Activated CD4-positive, alpha-beta memory T cell treated with anti-CD3 and anti-CD28 coated beads, Interleukin-2, amount 10 ng/mL, durations not matched to agents 7 days and 5 days (primary cell): ENCODE results near the gene EPC1. TPM values are rescaled to one million over a fixed set of nuclear protein-coding genes. Genes with fewer than 3 reads are reported as not detected.

ENCODE experiments used
- CTCF ChIA-PET: fragments of 350-600 bp; sonication (Branson Sonifier 250); formaldehyde crosslinking; loops from one replicate; lab custom pipeline; 2021; ENCODE audit warnings: antibody characterized with exemption, inconsistent platforms; lab: Charles Lee
- POLR2A ChIA-PET: fragments of 350-600 bp; sonication (Branson Sonifier 250); formaldehyde crosslinking; loops from one replicate; lab custom pipeline; 2021; ENCODE audit warnings: antibody characterized with exemption; lab: Charles Lee
- DNase-seq: peaks from one replicate; pipeline ENCODE4 v3.0.0-alpha.2; 2020
- H3K27ac Mint-ChIP-seq: one replicate; pipeline ENCODE4 v1.8.0; 2021; ENCODE audit warnings: mild to moderate bottlenecking, mixed read lengths
- H3K27me3 Mint-ChIP-seq: one replicate; pipeline ENCODE4 v1.8.0; 2021; ENCODE audit warnings: mixed read lengths
- H3K36me3 Mint-ChIP-seq: one replicate; pipeline ENCODE4 v1.8.0; 2021; ENCODE audit warnings: low read depth, mixed read lengths
- H3K4me1 Mint-ChIP-seq: one replicate; pipeline ENCODE4 v1.8.0; 2021; ENCODE audit warnings: mixed read lengths
- H3K4me3 Mint-ChIP-seq: one replicate; pipeline ENCODE4 v1.8.0; 2021; ENCODE audit warnings: mild to moderate bottlenecking, mixed read lengths
- H3K9me3 Mint-ChIP-seq: one replicate; pipeline ENCODE4 v1.8.0; 2021; ENCODE audit warnings: mixed read lengths
- total RNA-seq, 2 experiments: library from RNA; stranded (reverse); gene quantifications; one replicate each; pipeline ENCODE4 v1.2.3, GENCODE V29; 2021

EPC1 gene
- total RNA-seq, 2 experiments from 2014 or later: 41.6 to 43.0 TPM

DNA sequence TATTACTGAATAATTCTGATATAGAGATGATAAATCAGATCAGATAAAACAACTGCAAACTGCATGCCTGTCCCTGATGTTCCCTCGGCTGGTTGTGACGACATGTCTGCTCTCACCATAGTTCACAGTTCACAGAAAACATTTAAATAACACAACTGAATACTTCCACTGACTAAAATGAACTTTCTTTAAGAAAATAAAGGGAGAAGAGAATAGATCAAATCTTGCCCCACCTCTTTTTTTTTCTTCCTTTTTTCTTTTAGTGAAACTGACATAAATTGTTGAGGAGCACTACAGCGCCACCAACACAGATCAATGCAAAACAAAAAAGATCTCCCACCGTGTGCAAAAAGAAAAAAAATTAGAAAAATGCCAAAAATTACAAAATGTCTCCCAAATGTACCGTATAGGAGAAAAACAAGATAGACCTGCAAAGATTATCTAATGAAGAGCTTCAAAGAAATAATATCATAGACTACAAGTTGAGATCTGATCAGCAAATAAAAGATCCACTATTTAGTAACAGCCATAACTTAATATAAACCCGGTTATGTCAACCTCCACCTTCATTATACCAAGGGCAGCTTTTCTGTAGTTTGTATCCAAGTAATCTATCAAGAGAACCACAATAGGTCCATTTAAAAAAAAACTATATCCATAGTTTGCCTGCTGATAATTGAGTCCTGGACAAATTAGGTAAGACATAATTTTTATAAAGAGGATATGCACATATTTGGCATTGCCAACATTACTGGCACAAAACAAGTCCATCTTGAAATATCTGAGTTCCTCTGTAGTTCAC, 30.7 kb upstream of the EPC1 start:
- H3K27ac Mint-ChIP-seq: no peak overlapping the region
- no peaks in the 10 kb centered on the region for H3K27me3 Mint-ChIP-seq
- no peaks in the 10 kb centered on the region for H3K9me3 Mint-ChIP-seq
- ChIA-PET POLR2A (interaction anchor here (0.6 to 5.5 kb wide), 26 partner anchors 8 to 749 kb away, joined by 3 to 81 read pairs (median 6); partner anchors contain the start of genes CCDC7, EPC1, ITGB1 and KIF5B), CTCF (interaction anchor here (0.6 to 3.6 kb wide), 17 partner anchors 8 to 761 kb away, joined by 3 to 19 read pairs (median 4); partner anchors contain the start of gene CCDC7)
- peak; percentile 50 for DNase-seq
- H3K4me3 Mint-ChIP-seq: no peak overlapping the region
- H3K4me1 Mint-ChIP-seq: peaks cover 31% of the 10 kb centered on the region
- peaks cover 21% of the 10 kb centered on the region for H3K36me3 Mint-ChIP-seq

DNA sequence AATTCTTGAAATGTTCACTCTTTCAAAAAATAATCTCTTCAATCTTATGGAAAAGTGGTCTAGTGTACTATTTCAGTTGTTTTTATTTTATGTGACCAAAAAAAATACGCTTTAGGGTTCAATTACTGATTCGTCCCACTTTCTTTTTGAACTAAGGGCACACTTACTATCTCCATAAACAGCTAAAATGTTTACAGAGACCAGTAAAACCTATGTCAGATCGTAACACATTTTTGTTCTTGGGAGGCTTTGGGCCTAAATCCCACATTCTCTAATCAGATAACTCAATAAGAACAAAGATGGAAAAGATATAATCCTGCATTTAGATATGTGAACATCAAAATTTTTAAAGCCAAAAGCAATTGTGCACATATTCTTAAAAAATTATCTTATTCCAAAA, 29.8 kb upstream of the EPC1 start:
- Mint-ChIP-seq H3K4me1 (peaks cover 36% of the 10 kb centered on the region), H3K27me3 (no peaks in the 10 kb centered on the region), H3K9me3 (no peaks in the 10 kb centered on the region), H3K4me3 (no peak overlapping the region), H3K36me3 (peaks cover 28% of the 10 kb centered on the region), H3K27ac (no peak overlapping the region)
- DNase-seq: no peak
- ChIA-PET POLR2A (interaction anchor here (1.6 to 5.5 kb wide), 8 partner anchors 10 to 725 kb away, joined by 5 to 81 read pairs (median 16); partner anchors contain the start of genes CCDC7 and ITGB1), CTCF (interaction anchor here (1.1 to 3.6 kb wide), 3 partner anchors 10 to 72 kb away, joined by 6 to 19 read pairs (median 17); partner anchors contain the start of gene CCDC7)

DNA sequence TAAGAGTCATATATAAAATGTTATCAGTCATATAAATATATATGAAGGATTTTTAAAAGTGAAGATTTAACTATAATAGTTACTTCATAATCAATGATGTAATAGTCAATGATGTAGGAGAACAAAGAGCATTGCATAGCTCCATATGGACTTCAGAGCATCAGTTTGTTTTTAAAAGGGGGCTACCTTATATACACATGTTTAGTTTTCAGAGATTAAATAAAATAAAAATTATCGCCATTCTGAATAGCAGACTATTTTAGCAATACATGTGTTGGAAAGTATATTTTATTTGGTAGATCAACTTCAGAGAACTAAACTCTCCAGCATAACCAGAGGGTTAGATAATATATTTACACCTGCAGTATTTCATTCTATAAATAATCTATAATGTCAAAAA, 29.1 kb upstream of the EPC1 start:
- H3K4me1 Mint-ChIP-seq: peaks cover 32% of the 10 kb centered on the region
- ChIA-PET CTCF (interaction anchor here (0.7 to 3.6 kb wide), 6 partner anchors 9 to 71 kb away, joined by 3 to 19 read pairs (median 4); partner anchors contain the start of gene CCDC7), POLR2A (interaction anchor here (0.5 to 5.5 kb wide), 7 partner anchors 9 to 69 kb away, joined by 3 to 81 read pairs (median 7); partner anchors contain the start of gene CCDC7)
- no peaks in the 10 kb centered on the region for H3K27me3 Mint-ChIP-seq
- no peak overlapping the region for H3K4me3 Mint-ChIP-seq
- DNase-seq: no peak
- peak overlapping the region; percentile 41 for H3K27ac Mint-ChIP-seq
- H3K36me3 Mint-ChIP-seq: peaks cover 31% of the 10 kb centered on the region
- no peaks in the 10 kb centered on the region for H3K9me3 Mint-ChIP-seq

DNA sequence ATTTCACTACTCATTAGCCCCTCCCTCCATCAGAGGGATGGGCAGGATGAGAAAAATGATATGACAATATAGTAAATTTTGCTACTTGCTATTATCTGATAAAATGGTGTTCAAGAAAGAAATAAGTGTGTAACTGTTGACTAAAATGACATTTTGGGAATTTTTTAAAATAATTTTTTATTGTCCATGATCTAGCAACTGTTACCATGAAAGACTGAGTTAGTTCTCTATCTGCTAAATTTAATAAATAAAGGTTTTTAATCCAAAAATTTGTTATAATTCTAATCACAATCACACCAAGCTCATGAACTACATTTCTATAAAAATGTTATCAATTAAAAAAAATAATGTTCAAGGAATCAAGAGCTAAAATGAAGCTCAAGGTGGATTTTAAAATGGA, 28.7 kb upstream of the EPC1 start:
- ChIA-PET POLR2A (interaction anchor here (0.5 to 5.5 kb wide), 6 partner anchors 16 to 69 kb away, joined by 3 to 81 read pairs (median 6); partner anchors contain the start of gene CCDC7), CTCF (interaction anchor here (0.7 to 3.6 kb wide), 5 partner anchors 9 to 70 kb away, joined by 3 to 19 read pairs (median 3); partner anchors contain the start of gene CCDC7)
- Mint-ChIP-seq H3K27ac (no peak overlapping the region), H3K9me3 (no peaks in the 10 kb centered on the region), H3K4me1 (peaks cover 30% of the 10 kb centered on the region), H3K27me3 (no peaks in the 10 kb centered on the region), H3K36me3 (peaks cover 34% of the 10 kb centered on the region), H3K4me3 (no peak overlapping the region)
- no peak for DNase-seq

DNA sequence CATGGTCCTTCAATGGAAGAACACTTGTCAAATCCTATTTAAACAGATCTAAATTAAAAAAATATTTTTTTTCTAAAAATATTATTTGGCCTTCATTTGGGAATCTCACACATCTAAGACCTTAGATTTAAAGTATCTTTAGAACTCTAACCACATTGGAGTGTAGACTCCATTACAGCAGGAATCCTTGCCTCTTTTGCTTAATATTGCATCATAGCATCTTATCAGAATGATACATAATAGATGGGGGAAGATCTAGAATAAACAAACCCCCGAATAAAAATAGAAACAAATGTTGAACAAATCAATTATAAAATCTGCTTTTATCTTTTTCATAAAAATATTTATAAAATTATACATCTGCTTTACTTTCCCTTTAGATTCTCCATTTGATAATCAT, 27.6 kb upstream of the EPC1 start:
- Mint-ChIP-seq H3K27me3 (no peaks in the 10 kb centered on the region), H3K36me3 (peaks cover 34% of the 10 kb centered on the region), H3K9me3 (no peaks in the 10 kb centered on the region), H3K27ac (no peak overlapping the region), H3K4me3 (no peak overlapping the region), H3K4me1 (peaks cover 30% of the 10 kb centered on the region)
- DNase-seq: no peak
- ChIA-PET CTCF (interaction anchor here (2.0 kb wide), 1 partner anchor 71 kb away, joined by 6 read pairs; the partner anchor contains the start of gene CCDC7), POLR2A (no interaction called here)

DNA sequence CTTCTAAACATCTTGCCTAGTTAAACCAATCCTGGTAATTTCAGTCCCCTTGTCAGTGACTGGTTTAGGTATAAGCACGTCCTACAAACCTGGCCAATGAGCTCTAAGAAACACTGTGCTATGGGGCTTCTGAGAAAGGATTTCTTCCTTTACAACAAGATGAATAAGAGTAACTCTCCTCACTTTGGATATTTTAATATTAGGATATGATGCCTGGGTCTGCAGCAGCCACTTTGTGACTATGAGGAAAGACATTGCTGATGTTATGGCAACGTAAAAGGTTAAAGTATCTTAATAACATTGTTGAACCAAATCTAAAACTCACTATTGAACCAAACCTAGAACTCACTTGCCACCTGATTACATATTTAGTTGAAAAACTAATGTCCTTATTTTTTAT, 26.5 kb upstream of the EPC1 start:
- Mint-ChIP-seq H3K36me3 (peaks cover 34% of the 10 kb centered on the region), H3K27me3 (no peaks in the 10 kb centered on the region), H3K4me3 (no peak overlapping the region), H3K27ac (no peak overlapping the region), H3K4me1 (peaks cover 30% of the 10 kb centered on the region), H3K9me3 (no peaks in the 10 kb centered on the region)
- no peak for DNase-seq
- ChIA-PET CTCF (interaction anchor here (0.8 to 2.0 kb wide), 3 partner anchors 72 to 635 kb away, joined by 3 to 6 read pairs (median 3); partner anchors contain the start of gene CCDC7), POLR2A (interaction anchor here (0.7 to 1.9 kb wide), 6 partner anchors 12 to 72 kb away, joined by 3 to 10 read pairs (median 4); partner anchors contain the start of genes CCDC7 and EPC1)

DNA sequence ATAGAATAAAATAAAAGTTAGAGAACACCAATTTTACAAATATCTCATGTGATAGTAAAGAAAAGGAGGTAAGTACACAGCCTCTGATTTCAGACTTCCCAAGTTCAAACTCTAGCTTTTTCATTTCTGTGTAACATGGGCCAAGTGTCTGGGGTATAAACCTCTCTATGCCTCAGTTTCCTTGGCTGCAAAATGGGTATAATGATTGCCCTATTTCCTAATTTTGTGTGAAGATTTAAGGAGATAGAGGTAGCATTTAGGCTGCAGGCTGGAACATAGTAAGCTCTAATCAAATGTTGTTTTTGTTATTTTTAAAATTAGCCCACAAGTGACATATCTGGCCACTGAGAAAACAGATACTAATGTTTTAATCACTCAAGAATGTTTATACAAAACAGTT, 26.1 kb upstream of the EPC1 start:
- no peak for DNase-seq
- Mint-ChIP-seq H3K4me3 (no peak overlapping the region), H3K27me3 (no peaks in the 10 kb centered on the region), H3K27ac (no peak overlapping the region), H3K9me3 (no peaks in the 10 kb centered on the region), H3K4me1 (peaks cover 33% of the 10 kb centered on the region), H3K36me3 (peaks cover 34% of the 10 kb centered on the region)
- ChIA-PET CTCF (interaction anchor here (0.8 to 2.0 kb wide), 3 partner anchors 73 to 636 kb away, joined by 3 to 6 read pairs (median 3); partner anchors contain the start of gene CCDC7), POLR2A (interaction anchor here (1.1 to 1.9 kb wide), 5 partner anchors 12 to 73 kb away, joined by 3 to 10 read pairs (median 6); partner anchors contain the start of genes CCDC7 and EPC1)

DNA sequence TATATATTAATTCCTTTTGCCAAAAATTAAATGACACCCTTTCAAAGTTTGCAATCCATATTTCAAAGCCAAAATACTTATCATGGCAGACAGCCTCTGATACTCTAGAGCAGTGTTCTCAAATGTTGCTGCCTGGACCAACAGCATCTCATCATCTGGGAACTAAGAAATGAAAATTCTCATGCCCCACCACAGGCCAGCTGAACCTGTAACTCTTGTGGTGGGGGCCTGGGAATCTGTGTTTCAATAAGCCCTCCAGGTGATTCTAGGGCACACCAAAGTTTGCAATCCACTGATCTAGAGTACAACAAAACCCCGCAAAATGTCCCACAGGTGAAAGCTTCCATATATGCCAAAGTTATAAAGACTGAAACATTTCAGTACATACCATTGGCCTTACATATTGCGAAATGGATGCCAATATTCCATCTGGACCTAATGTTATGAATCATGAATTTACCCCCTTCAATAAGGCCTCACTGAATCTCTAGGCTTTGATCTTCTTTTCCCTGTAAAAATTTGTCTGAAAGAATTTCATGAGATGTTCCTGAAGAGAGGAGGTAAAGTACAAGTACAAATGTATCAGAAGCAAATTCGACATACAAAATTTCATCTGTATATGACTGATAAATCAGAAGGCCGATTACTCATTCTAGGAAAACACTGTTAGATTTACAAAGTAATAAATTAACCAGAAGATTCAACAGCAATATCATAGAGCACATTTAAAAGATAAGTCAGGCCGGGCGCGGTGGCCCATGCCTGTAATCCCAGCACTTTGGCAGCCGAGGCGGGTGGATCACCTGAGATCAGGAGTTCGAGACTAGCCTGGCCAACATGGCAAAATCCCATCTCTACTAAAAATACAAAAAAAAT, 25.3 kb upstream of the EPC1 start:
- Mint-ChIP-seq H3K27ac (no peak overlapping the region), H3K36me3 (peaks cover 34% of the 10 kb centered on the region), H3K4me3 (no peak overlapping the region), H3K9me3 (no peaks in the 10 kb centered on the region), H3K27me3 (no peaks in the 10 kb centered on the region), H3K4me1 (peaks cover 38% of the 10 kb centered on the region)
- DNase-seq: no peak
- ChIA-PET POLR2A (interaction anchor here (1.3 to 1.9 kb wide), 4 partner anchors 11 to 73 kb away, joined by 3 to 10 read pairs (median 6); partner anchors contain the start of genes CCDC7 and EPC1), CTCF (interaction anchor here (0.8 to 3.0 kb wide), 3 partner anchors 74 to 128 kb away, joined by 3 to 20 read pairs (median 6); partner anchors contain the start of gene CCDC7)

DNA sequence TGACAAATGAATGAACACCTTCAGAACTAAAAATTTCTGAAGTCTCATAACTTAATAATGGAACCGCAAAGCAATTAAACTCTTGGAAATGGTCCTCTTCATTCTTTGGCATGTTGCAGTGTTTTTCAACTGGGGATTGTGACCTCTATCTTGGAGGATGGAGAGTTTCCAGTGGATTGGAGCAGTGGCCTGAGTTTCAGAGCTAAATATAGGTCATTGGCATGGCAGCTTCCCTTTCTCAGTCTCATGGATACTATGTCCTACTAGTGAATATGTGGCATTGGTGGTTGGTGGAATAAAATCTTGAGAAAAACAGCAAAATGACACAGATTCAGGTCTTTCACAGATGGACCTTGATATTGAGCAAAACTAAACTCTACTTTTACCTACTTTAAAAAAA, 24.1 kb upstream of the EPC1 start:
- CTCF ChIA-PET: interaction anchor here (1.4 to 3.0 kb wide), 4 partner anchors 10 to 638 kb away, joined by 3 to 20 read pairs (median 8); no protein-coding TSS in a partner anchor
- no peak overlapping the region for H3K27ac Mint-ChIP-seq
- no peaks in the 10 kb centered on the region for H3K27me3 Mint-ChIP-seq
- no peaks in the 10 kb centered on the region for H3K9me3 Mint-ChIP-seq
- H3K4me3 Mint-ChIP-seq: no peak overlapping the region
- DNase-seq: no peak
- POLR2A ChIA-PET: interaction anchor here (0.7 to 2.1 kb wide), 6 partner anchors 7 to 75 kb away, joined by 3 to 16 read pairs (median 4); partner anchors contain the start of gene CCDC7
- peaks cover 32% of the 10 kb centered on the region for H3K36me3 Mint-ChIP-seq
- peaks cover 43% of the 10 kb centered on the region for H3K4me1 Mint-ChIP-seq

DNA sequence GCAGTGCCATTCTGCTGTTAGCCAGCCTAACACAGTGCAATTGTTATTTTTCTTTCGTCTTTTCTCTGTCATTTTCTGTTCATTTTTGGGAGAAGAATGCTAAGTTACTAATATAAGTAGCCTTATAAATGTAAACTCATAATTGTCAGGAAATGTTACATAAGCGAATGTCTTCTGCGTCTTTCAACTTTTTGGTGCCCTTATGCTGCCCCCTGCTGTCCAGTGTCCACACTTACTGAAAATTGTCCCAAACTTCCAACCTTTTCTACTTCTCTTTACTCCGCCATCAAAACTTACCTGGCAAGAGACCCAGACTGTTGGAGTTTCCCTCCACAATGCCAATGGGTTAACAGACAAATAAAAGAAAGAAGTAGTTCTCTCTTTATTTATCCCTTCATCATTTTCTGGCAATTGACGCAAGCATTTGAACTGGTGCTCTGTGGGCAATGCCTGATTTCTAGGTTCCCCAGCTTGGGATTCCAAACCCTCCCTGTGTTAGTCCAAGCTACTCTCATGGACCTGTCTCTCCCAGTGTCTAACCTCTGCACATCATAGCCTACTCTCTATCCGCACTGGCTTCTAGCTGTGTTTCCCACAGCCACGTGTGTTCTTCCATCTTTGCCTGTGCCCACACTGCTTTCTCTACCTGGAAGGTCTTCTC, 21.0 kb upstream of the EPC1 start:
- POLR2A ChIA-PET: interaction anchor here (1.0 to 3.2 kb wide), 5 partner anchors 10 to 23 kb away, joined by 3 to 25 read pairs (median 10); no protein-coding TSS in a partner anchor
- CTCF ChIA-PET: interaction anchor here (0.7 to 2.9 kb wide), 8 partner anchors 9 to 114 kb away, joined by 3 to 28 read pairs (median 7); no protein-coding TSS in a partner anchor
- peaks cover 40% of the 10 kb centered on the region for H3K4me1 Mint-ChIP-seq
- peak; percentile 77 for DNase-seq
- no peak overlapping the region for H3K4me3 Mint-ChIP-seq
- H3K27me3 Mint-ChIP-seq: no peaks in the 10 kb centered on the region
- no peaks in the 10 kb centered on the region for H3K9me3 Mint-ChIP-seq
- H3K27ac Mint-ChIP-seq: peak overlapping the region; percentile 4
- H3K36me3 Mint-ChIP-seq: peaks cover 19% of the 10 kb centered on the region

DNA sequence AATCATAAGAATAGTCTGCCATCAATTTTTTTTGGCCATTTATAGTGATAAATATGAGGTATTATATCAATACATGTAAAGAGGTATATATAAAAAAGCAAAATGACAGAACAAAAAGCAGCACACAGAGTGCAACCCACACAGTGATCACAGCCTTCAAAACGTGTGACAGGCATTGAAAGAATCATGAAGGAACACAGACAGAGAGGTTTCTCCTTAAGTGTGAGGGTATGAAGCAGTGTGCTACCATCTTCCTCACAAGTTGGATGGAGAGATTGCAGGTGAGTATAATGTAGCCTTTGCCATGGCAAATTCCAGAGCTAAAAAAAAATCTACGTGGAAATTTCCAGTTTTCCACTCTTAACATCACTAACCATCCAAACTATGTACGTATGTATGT, 19.6 kb upstream of the EPC1 start:
- peaks cover 14% of the 10 kb centered on the region for H3K36me3 Mint-ChIP-seq
- no peak for DNase-seq
- peak overlapping the region; percentile 8 for H3K4me3 Mint-ChIP-seq
- H3K27ac Mint-ChIP-seq: peak overlapping the region; percentile 53
- peaks cover 45% of the 10 kb centered on the region for H3K4me1 Mint-ChIP-seq
- no peaks in the 10 kb centered on the region for H3K27me3 Mint-ChIP-seq
- H3K9me3 Mint-ChIP-seq: no peaks in the 10 kb centered on the region
- POLR2A ChIA-PET: interaction anchor here (0.8 to 3.2 kb wide), 5 partner anchors 11 to 113 kb away, joined by 3 to 25 read pairs (median 10); no protein-coding TSS in a partner anchor
- CTCF ChIA-PET: interaction anchor here (0.7 to 2.9 kb wide), 11 partner anchors 8 to 643 kb away, joined by 3 to 28 read pairs (median 4); no protein-coding TSS in a partner anchor
